ENCODE data around the gene XAB2. TPM values are rescaled to one million over a fixed set of nuclear protein-coding genes. Genes with fewer than 3 reads are reported as not detected.
A peak's percentile ranks its signal among the peaks of the same experiment; 100 is the strongest.

XAB2 gene
- total and polyA plus RNA-seq, 4 donors: 34.1 to 48.3 (median 39.3) TPM

DNA sequence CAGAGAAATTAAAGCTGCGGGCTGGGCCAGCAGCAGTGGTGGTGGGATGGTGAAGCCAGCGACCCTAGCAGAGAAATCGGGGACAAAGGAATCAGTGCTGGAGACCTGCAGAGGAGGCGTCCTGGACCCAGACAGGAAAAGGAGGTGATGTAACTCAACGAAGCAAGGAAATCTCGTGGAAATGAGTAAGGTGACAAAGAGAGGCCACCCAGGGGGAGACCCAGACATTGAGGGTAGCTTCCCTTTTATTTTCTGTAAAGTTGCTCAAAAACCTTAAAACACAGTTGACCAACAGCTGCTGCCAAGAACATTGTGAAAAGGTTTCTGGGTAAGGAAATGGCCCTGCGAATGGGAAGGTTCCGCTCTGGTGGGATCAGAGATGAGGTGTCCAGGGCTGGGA is 26.2 kb upstream of the XAB2 start:
- Histone ChIP-seq H3K4me3 (no peak overlapping the region), H3K9ac (ENCODE audit: insufficient read depth in 1 of 2, low read length in 2 of 2) (no peak overlapping the region), H3K4me1 (ENCODE audit: control insufficient read depth in 5 of 5, insufficient read depth in 5 of 5, low read length in 5 of 5) (peaks cover 0 to 4% (median 1%) of the 10 kb centered on the region in 5 donors), H3K36me3 (ENCODE audit: control insufficient read depth in 4 of 4, insufficient read depth in 4 of 4, low read length in 4 of 4) (no peaks in the 10 kb centered on the region), H3K9me3 (ENCODE audit: control insufficient read depth in 4 of 4, insufficient read depth in 3 of 4, low read length in 3 of 4) (no peaks in the 10 kb centered on the region), H3K27ac (ENCODE audit: low read depth in 1 of 2, low read length in 1 of 2) (peak overlapping the region in 1 of 2 donors; percentile 73), H3K27me3 (ENCODE audit: control insufficient read depth in 3 of 3, insufficient read depth in 3 of 3, low read length in 2 of 3) (no peaks in the 10 kb centered on the region)
- TF ChIP-seq, protein P1, sequence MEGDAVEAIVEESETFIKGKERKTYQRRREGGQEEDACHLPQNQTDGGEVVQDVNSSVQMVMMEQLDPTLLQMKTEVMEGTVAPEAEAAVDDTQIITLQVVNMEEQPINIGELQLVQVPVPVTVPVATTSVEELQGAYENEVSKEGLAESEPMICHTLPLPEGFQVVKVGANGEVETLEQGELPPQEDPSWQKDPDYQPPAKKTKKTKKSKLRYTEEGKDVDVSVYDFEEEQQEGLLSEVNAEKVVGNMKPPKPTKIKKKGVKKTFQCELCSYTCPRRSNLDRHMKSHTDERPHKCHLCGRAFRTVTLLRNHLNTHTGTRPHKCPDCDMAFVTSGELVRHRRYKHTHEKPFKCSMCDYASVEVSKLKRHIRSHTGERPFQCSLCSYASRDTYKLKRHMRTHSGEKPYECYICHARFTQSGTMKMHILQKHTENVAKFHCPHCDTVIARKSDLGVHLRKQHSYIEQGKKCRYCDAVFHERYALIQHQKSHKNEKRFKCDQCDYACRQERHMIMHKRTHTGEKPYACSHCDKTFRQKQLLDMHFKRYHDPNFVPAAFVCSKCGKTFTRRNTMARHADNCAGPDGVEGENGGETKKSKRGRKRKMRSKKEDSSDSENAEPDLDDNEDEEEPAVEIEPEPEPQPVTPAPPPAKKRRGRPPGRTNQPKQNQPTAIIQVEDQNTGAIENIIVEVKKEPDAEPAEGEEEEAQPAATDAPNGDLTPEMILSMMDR (IDR thresholded peaks at IDR 0.05; ENCODE audit: control extremely low read depth, extremely low read depth): no peak
- no peak for ATAC-seq (ENCODE audit: insufficient read depth, low FRiP score)
- DNase-seq: no peak
- WGBS, 2 donors: 32 to 57% methylated on average over 8 of the region's 8 CpGs

DNA sequence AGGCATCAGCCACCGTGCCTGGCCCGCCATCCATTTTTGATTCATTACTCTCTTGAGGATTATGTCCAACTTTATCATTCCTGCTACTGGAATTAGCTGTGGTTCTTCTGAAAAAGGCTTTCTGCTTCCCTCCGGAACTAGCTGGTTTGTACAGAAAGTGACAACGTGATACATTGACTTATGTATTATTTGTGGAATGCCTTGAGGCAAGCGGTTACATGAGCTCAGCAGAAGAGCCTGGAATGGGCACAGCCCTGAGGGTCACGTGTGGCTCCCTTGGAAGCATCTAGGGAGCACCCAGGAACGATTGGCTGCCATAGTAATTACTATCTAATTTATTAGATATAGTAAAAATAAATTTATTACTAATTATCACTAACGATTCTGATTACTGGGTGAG is 25.1 kb upstream of the XAB2 start:
- H3K9me3 ChIP-seq (ENCODE audit: control insufficient read depth in 4 of 4, insufficient read depth in 3 of 4, low read length in 3 of 4): no peaks in the 10 kb centered on the region
- no peak for ATAC-seq (ENCODE audit: insufficient read depth, low FRiP score)

GRCh38 chr19:7652061-7652641 is 22.8 kb upstream of the XAB2 start:
- H3K27ac ChIP-seq (ENCODE audit: low read depth in 1 of 2, low read length in 1 of 2): peak overlapping the region in 1 of 2 donors; percentile 51
- DNase-seq (peak; percentile 82 to 89 (median 88)), ATAC-seq (ENCODE audit: insufficient read depth, low FRiP score) (peak; percentile 74)
- H3K27me3 ChIP-seq (ENCODE audit: control insufficient read depth in 3 of 3, insufficient read depth in 3 of 3, low read length in 2 of 3): peaks cover 0 to 3% (median 0%) of the 10 kb centered on the region in 3 donors
- TF ChIP-seq, protein P1 (IDR thresholded peaks at IDR 0.05; ENCODE audit: control extremely low read depth, extremely low read depth): peak; percentile 96
- H3K4me1 ChIP-seq (ENCODE audit: control insufficient read depth in 5 of 5, insufficient read depth in 5 of 5, low read length in 5 of 5): peaks cover 0 to 4% (median 1%) of the 10 kb centered on the region in 5 donors
- no peak overlapping the region for H3K4me3 ChIP-seq
- WGBS, 2 donors: 3 to 4% methylated on average over 28 of the region's 28 CpGs
- H3K36me3 ChIP-seq (ENCODE audit: control insufficient read depth in 4 of 4, insufficient read depth in 4 of 4, low read length in 4 of 4): peaks cover 0 to 5% (median 0%) of the 10 kb centered on the region in 4 donors
- H3K9ac ChIP-seq (ENCODE audit: insufficient read depth in 1 of 2, low read length in 2 of 2): peak overlapping the region in 1 of 2 donors; percentile 72
- no peaks in the 10 kb centered on the region for H3K9me3 ChIP-seq (ENCODE audit: control insufficient read depth in 4 of 4, insufficient read depth in 3 of 4, low read length in 3 of 4)

More for the DNA sequence above, 25.1 kb upstream of the XAB2 start:
- H3K27me3 ChIP-seq (ENCODE audit: control insufficient read depth in 3 of 3, insufficient read depth in 3 of 3, low read length in 2 of 3): peaks cover 0 to 3% (median 0%) of the 10 kb centered on the region in 3 donors
- no peak overlapping the region for H3K27ac ChIP-seq (ENCODE audit: low read depth in 1 of 2, low read length in 1 of 2)
- no peak overlapping the region for H3K4me3 ChIP-seq
- H3K36me3 ChIP-seq (ENCODE audit: control insufficient read depth in 4 of 4, insufficient read depth in 4 of 4, low read length in 4 of 4): no peaks in the 10 kb centered on the region
- H3K9ac ChIP-seq (ENCODE audit: insufficient read depth in 1 of 2, low read length in 2 of 2): no peak overlapping the region
- DNase-seq: peak in 1 of 3 donors; percentile 13
- WGBS, 2 donors: 73 to 81% methylated on average over 8 of the region's 8 CpGs
- TF ChIP-seq, protein P1 (IDR thresholded peaks at IDR 0.05; ENCODE audit: control extremely low read depth, extremely low read depth): no peak
- peaks cover 0 to 4% (median 1%) of the 10 kb centered on the region in 5 donors for H3K4me1 ChIP-seq (ENCODE audit: control insufficient read depth in 5 of 5, insufficient read depth in 5 of 5, low read length in 5 of 5)

All from lung (tissue), 12 donors.